Measurements from ENCODE around the gene GPR55. TPM values are rescaled to one million over a fixed set of nuclear protein-coding genes. Genes with fewer than 3 reads are reported as not detected.

Gene GPR55
- total RNA-seq, 1 donor = not detected

DNA sequence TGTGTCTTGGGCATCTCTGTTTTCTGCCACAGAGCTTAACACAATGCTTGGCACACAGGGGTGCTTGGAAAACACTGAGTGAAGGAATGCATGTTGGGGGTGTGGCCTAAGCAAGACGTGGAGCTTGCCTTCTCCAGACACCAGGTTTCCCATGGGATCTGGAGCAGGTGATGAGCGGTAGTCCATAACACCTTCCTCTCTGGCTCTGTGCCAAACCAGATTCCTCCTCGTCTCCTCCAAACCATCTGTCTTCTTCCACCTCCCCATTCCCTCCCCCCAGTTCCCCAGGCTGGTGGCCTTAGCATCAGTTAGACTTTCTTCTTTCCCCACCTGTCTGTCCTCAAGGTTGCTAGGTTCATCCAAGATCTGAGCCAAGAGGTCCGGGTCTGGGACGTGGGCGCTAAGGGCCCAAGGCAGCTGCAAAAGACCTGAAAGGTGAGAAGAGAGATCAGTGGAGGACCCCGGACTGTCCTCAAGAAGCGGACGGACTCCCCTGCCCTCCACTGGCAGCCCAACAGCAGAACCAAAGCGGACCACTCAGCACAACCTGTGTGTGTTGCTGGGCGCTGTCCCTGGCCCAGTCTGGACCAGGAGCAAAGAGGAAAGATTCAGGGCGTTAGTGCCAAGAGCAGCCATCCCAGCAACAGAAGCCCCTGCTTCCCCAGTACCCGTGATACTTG lies 61.5 kb downstream of the GPR55 start:
- TF ChIP-seq, protein P1, sequence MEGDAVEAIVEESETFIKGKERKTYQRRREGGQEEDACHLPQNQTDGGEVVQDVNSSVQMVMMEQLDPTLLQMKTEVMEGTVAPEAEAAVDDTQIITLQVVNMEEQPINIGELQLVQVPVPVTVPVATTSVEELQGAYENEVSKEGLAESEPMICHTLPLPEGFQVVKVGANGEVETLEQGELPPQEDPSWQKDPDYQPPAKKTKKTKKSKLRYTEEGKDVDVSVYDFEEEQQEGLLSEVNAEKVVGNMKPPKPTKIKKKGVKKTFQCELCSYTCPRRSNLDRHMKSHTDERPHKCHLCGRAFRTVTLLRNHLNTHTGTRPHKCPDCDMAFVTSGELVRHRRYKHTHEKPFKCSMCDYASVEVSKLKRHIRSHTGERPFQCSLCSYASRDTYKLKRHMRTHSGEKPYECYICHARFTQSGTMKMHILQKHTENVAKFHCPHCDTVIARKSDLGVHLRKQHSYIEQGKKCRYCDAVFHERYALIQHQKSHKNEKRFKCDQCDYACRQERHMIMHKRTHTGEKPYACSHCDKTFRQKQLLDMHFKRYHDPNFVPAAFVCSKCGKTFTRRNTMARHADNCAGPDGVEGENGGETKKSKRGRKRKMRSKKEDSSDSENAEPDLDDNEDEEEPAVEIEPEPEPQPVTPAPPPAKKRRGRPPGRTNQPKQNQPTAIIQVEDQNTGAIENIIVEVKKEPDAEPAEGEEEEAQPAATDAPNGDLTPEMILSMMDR (IDR thresholded peaks at IDR 0.05; ENCODE audit: insufficient read depth, low read depth, low read length) = no peak
- DNase-seq (ENCODE audit: low read depth) = no peak
- no peak overlapping the region for H3K4me3 ChIP-seq (ENCODE audit: low read depth, low read length)

DNA sequence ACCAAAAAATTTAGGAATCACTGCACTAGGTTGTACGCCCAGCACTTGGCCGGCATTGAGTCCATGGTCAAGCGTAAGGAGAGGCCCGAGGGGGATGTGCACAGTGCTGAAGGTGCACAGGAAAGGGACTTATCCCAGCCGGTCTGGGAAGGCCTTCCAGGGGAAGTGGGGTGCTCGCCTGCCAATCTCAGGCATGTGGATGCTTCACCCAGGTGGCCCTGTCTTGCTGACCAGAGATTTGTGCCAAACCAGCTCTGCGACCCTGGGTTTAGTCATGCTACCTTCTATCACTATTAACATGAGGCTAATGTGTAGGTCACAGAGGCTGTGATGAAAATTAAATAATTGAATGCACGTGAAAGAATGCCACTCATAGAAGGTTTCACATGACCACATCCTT lies 62.0 kb downstream of the GPR55 start:
- TF ChIP-seq, protein P1 (IDR thresholded peaks at IDR 0.05; ENCODE audit: insufficient read depth, low read depth, low read length) = no peak
- DNase-seq (ENCODE audit: low read depth) = no peak

DNA sequence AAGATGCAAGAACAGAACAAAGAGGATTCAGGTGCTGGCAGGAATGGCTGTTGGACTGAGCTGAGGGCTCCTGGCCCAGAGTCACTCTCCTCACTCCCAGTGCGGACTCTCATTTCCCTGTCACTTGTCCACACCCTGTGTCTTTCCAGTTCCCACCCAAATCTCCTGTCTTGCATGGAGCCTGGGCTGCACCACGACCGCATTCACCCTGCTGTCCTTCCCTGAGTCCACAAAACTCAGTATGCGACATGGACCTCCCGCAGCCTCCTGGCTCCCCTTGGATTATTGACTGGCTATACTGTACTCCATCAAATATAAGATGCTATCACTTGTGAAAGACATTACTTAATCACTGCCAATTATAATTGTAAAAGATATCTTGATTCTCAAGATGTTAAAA lies 62.8 kb downstream of the GPR55 start:
- TF ChIP-seq, protein P1 (IDR thresholded peaks at IDR 0.05; ENCODE audit: insufficient read depth, low read depth, low read length) = no peak
- no peak overlapping the region for H3K4me3 ChIP-seq (ENCODE audit: low read depth, low read length)
- DNase-seq (ENCODE audit: low read depth) = no peak

More for the DNA sequence above, 62.0 kb downstream of the GPR55 start:
- H3K4me3 ChIP-seq (ENCODE audit: low read depth, low read length) = no peak overlapping the region

DNA sequence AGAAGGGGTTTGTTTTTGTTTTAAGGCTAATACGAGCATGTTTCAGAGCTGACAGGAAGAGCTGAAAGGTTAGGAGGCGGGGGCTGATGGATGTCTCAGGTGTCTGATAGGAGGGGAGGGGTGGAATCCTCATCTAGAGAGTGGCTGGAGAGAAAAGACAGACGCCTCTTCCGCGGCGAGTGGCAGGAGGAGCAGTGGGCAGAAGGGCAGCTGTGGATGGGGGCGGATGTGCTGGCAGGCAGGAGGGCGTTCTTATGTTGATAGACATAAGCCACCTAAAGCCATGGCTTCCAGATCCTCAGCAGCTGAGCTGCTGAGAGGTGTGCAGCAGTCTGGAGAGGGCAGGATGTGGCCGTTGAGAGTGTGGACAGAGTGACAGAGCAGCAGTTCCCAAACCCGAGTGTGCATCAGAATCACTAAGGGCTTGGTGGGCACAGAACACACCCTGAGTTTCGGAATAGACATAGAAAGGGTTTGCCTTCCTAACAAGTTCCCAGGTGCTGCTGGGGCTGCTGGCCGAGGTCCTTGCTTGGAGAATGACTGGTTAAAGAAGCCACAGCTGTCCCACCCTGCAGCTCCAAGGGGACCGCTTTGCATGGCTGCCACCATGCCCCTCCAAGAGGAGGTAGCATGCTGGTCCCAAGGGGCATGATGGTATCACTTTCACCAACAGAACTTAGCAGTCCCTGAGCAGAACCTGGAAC lies 63.3 kb downstream of the GPR55 start:
- TF ChIP-seq, protein P1 (IDR thresholded peaks at IDR 0.05; ENCODE audit: insufficient read depth, low read depth, low read length) = no peak
- DNase-seq (ENCODE audit: low read depth) = no peak
- H3K4me3 ChIP-seq (ENCODE audit: low read depth, low read length) = no peak overlapping the region

Other genes starting within 250 kb of the GPR55 start
- gene CAB39, start 212.4 kb downstream of the GPR55 start, total RNA-seq = 51.2 and 86.4 TPM in 2 replicates
- gene ITM2C, start 60.3 kb downstream of the GPR55 start, total RNA-seq = 37.1 and 58.6 TPM in 2 replicates
- not detected in 2 replicates for gene SPATA3, start 70.9 kb upstream of the GPR55 start, total RNA-seq
- gene C2orf72, start 112.3 kb upstream of the GPR55 start, total RNA-seq = not detected in 2 replicates
- gene PSMD1, start 131.6 kb upstream of the GPR55 start, total RNA-seq = 116 and 153 TPM in 2 replicates
- 109 and 159 TPM in 2 replicates for gene HTR2B, start 199.8 kb upstream of the GPR55 start, total RNA-seq